ENCODE data around the gene ARHGAP1. TPM values are rescaled to one million over a fixed set of nuclear protein-coding genes. Genes with fewer than 3 reads are reported as not detected.

The ARHGAP1 gene
- total and polyA plus RNA-seq, 2 of the 13 experiments (the other 11 are each of a cell fraction or from before 2014, with no cell fraction given), result 18.6 to 30.3 TPM

DNA sequence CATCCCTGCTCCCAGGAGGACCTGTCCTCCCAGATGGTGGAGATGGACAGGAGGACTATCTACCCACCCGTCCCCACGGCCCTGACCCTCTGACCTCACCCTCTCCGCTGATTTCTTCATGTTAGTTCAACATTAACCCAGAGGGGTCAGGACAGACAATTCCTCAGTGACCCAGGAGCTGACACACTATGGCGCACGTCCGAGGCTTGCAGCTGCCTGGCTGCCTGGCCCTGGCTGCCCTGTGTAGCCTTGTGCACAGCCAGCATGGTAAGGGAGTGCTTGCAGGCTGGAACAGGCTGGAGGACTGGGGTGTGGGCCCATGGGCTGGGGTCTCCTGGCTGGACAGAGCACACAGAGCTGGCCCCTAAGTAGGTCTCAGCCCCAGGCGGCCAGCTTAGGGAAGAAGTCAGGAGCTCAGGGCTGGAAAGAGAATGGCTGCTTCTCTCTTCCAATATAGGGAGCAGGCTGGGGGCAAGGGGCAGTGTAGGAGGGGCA, 18.7 kb upstream of the ARHGAP1 start, which contains the start of gene F2 (continued):
- TF ChIP-seq, protein P1, sequence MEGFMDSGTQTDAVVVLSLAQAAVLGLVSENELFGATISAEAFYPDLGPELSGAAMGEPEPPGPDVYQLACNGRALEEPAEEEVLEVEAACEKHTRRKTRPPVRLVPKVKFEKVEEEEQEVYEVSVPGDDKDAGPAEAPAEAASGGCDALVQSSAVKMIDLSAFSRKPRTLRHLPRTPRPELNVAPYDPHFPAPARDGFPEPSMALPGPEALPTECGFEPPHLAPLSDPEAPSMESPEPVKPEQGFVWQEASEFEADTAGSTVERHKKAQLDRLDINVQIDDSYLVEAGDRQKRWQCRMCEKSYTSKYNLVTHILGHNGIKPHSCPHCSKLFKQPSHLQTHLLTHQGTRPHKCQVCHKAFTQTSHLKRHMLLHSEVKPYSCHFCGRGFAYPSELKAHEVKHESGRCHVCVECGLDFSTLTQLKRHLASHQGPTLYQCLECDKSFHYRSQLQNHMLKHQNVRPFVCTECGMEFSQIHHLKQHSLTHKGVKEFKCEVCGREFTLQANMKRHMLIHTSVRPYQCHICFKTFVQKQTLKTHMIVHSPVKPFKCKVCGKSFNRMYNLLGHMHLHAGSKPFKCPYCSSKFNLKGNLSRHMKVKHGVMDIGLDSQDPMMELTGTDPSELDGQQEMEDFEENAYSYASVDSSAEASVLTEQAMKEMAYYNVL (CRISPR knock-in tag; IDR thresholded peaks at IDR 0.05; ENCODE audit: borderline replicate concordance), result no peak; the same call in 1 of the 2 replicates
- TF ChIP-seq ATF1 (CRISPR knock-in tag; IDR thresholded peaks at IDR 0.05) (no peak), ZNF354B (CRISPR knock-in tag; IDR thresholded peaks at IDR 0.05) (peak; percentile 68; the same call in 1 of the 2 replicates), ZNF225 (CRISPR knock-in tag; IDR thresholded peaks at IDR 0.05) (no peak), AHR (CRISPR knock-in tag; IDR thresholded peaks at IDR 0.05) (peak; percentile 55; the same call in 1 of the 2 replicates), KLF15 (CRISPR knock-in tag; IDR thresholded peaks at IDR 0.05; ENCODE audit: borderline replicate concordance) (0 out of 2 replicates have a peak, but pooled peaks have one; percentile 55), SIX1 (CRISPR knock-in tag; IDR thresholded peaks at IDR 0.05; ENCODE audit: borderline replicate concordance) (0 out of 2 replicates have a peak, but pooled peaks have one; percentile 39), ZNF792 (CRISPR knock-in tag; IDR thresholded peaks at IDR 0.05) (peak; percentile 90), HMG20A (CRISPR knock-in tag; IDR thresholded peaks at IDR 0.05; ENCODE audit: borderline replicate concordance) (peak; percentile 78; the same call in 1 of the 2 replicates), DR1 (CRISPR knock-in tag; IDR thresholded peaks at IDR 0.05) (peak; percentile 82), RFX3 (CRISPR knock-in tag; IDR thresholded peaks at IDR 0.05) (no peak), EHMT2 (IDR thresholded peaks at IDR 0.05; ENCODE audit: borderline replicate concordance, low read depth, low read length) (no peak; the same call in 1 of the 2 replicates), KMT2A (CRISPR knock-in tag; IDR thresholded peaks at IDR 0.05) (no peak), TAF1 (CRISPR knock-in tag; IDR thresholded peaks at IDR 0.05) (peak; percentile 98), HOXA7 (CRISPR knock-in tag; IDR thresholded peaks at IDR 0.05) (no peak), ZNF232 (CRISPR knock-in tag; IDR thresholded peaks at IDR 0.05; ENCODE audit: borderline replicate concordance) (peak; percentile 89; the same call in 1 of the 2 replicates), NR3C1 (CRISPR knock-in tag; IDR thresholded peaks at IDR 0.05) (no peak), MAFG (CRISPR knock-in tag; IDR thresholded peaks at IDR 0.05) (no peak), ZNF772 (CRISPR knock-in tag; IDR thresholded peaks at IDR 0.05) (peak; percentile 70; the same call in 1 of the 2 replicates)
- TF ChIP-seq, protein P2, sequence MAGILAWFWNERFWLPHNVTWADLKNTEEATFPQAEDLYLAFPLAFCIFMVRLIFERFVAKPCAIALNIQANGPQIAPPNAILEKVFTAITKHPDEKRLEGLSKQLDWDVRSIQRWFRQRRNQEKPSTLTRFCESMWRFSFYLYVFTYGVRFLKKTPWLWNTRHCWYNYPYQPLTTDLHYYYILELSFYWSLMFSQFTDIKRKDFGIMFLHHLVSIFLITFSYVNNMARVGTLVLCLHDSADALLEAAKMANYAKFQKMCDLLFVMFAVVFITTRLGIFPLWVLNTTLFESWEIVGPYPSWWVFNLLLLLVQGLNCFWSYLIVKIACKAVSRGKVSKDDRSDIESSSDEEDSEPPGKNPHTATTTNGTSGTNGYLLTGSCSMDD (CRISPR knock-in tag; IDR thresholded peaks at IDR 0.05), result no peak
- TF ChIP-seq, protein P3, sequence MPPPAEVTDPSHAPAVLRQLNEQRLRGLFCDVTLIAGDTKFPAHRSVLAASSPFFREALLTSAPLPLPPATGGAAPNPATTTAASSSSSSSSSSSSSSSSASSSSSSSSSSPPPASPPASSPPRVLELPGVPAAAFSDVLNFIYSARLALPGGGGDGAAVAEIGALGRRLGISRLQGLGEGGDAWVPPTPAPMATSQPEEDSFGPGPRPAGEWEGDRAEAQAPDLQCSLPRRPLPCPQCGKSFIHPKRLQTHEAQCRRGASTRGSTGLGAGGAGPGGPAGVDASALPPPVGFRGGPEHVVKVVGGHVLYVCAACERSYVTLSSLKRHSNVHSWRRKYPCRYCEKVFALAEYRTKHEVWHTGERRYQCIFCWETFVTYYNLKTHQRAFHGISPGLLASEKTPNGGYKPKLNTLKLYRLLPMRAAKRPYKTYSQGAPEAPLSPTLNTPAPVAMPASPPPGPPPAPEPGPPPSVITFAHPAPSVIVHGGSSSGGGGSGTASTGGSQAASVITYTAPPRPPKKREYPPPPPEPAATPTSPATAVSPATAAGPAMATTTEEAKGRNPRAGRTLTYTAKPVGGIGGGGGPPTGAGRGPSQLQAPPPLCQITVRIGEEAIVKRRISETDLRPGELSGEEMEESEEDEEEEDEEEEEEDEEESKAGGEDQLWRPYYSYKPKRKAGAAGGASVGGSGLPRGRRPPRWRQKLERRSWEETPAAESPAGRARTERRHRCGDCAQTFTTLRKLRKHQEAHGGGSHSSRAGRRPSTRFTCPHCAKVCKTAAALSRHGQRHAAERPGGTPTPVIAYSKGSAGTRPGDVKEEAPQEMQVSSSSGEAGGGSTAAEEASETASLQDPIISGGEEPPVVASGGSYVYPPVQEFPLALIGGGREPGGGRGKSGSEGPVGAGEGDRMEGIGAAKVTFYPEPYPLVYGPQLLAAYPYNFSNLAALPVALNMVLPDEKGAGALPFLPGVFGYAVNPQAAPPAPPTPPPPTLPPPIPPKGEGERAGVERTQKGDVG (CRISPR knock-in tag; IDR thresholded peaks at IDR 0.05; ENCODE audit: borderline replicate concordance), result 0 out of 2 replicates have a peak, but pooled peaks have one; percentile 16
- TF ChIP-seq, protein P4, sequence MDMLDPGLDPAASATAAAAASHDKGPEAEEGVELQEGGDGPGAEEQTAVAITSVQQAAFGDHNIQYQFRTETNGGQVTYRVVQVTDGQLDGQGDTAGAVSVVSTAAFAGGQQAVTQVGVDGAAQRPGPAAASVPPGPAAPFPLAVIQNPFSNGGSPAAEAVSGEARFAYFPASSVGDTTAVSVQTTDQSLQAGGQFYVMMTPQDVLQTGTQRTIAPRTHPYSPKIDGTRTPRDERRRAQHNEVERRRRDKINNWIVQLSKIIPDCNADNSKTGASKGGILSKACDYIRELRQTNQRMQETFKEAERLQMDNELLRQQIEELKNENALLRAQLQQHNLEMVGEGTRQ (IDR thresholded peaks at IDR 0.05; ENCODE audit: low read depth, low read length), result no peak
- TF ChIP-seq, protein P4 (CRISPR knock-in tag; IDR thresholded peaks at IDR 0.05; ENCODE audit: borderline replicate concordance), result no peak

Data from HepG2 (cell line).